HG03060 (cell line): ENCODE measurements around the gene ITSN1.
"Not testable (repeated sequence)": the region's sequence is repeated elsewhere in the genome, so short reads cannot be mapped to it uniquely, and the experiment has no call there.

Source experiments
- ATAC-seq: cut with Tn5 transposase; IDR thresholded peaks from one replicate; pipeline ENCODE4 v1.9.1; 2021; ENCODE audit warnings: low read depth, moderate number of reproducible peaks; ENCODE audit not compliant: unreplicated experiment

Gene ITSN1

DNA sequence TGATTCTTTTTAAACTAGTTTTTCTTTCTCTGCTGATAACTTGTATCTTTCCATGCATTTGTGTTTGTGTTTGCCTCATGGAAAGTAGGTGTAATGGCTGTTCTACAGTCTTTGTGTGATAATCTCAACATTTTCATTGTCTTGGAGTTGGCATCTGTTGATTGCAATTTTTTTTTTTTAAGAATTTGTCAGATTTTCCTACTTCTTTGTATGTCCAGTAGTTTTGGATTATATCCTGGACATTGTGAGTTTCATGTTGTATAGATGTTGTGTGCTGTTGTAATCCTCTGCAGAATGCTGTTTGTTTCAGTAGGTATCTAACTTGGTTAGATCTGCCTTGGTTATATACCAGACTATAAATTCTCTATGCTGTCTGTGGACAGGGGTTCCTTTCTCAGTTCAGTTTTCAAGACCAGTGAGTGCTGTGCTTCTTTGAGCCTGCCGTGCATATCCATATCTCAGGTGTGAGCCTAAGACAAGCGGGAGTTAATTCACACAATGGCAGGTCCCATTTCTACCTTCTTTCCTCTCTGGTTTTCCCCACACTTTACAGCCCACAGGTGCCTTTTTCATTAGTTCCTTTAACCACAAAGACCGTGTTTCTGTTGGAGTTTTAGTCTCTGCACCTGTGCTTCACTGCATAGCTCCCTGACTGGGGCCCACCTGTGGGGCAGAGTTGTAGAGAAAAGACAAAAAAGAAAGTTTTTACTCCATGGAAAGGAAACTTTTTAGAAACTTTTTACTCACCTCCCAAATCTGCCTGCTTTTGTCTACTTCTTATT lies 69.9 kb downstream of the ITSN1 start:
- ATAC-seq, result no peak

- ATAC-seq, result no peak
Measured at GRCh38 chr21:33721081-33721480, 78.8 kb downstream of the ITSN1 start.

DNA sequence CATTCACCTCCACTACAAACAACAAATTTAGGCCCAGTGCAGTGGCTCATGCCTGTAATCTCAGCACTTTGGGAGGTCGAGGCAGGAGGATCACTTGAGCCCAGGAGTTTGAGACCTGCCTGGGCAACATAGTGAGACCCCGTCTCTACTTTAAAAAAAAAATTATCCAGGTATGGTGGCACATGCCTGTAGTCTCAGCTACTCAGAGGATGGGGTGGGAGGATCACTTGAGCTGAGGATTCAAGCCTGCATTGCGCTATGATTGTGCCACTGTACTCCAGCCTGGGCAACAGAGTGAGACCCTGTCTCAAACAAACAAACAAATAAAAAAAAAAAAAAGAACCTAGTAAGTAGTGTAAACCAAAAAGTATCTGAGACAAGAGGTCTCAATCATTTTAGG lies 86.8 kb downstream of the ITSN1 start:
- not testable (repeated sequence) for ATAC-seq

GRCh38 chr21:33729641-33730040 lies 87.3 kb downstream of the ITSN1 start:
- no peak for ATAC-seq

GRCh38 chr21:33731447-33731846 lies 89.1 kb downstream of the ITSN1 start:
- ATAC-seq, result no peak

DNA sequence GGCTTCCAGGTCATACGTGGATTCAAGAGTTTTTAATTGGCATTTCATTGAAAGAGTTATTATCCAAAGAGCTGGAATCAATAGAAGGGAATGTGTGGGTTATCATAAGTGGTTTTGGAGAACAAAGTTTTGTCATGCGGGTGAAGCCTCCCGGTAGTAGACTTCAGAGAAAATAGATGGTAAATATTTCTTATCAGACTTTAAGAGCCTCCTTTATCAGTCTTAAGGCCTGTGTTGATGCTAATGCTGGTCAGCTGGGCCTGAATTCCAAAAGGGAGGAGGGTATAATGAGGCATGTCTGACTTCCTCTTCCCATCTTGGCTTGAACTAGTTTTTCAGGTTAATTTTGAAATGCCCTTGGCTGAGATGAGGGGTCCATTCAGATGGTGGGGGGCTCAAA lies 89.7 kb downstream of the ITSN1 start:
- ATAC-seq, result no peak

- ATAC-seq, result no peak
Measured at GRCh38 chr21:33733601-33734000, 91.3 kb downstream of the ITSN1 start.

GRCh38 chr21:33734291-33734690 lies 92.0 kb downstream of the ITSN1 start:
- ATAC-seq, result no peak

DNA sequence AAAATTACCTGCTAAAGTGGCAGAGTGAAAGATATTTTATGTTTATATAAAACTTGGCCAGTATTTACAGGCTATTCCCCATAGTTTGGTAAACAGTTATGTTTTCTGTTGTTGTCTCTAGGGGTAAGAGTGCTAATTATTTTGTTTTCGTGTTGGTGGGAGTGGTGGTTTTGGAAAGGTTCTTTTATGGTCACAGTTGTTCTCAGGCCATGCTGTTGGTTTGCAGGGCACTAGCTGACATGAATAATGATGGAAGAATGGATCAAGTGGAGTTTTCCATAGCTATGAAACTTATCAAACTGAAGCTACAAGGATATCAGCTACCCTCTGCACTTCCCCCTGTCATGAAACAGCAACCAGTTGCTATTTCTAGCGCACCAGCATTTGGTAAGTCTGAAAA lies 92.5 kb downstream of the ITSN1 start:
- no peak for ATAC-seq

DNA sequence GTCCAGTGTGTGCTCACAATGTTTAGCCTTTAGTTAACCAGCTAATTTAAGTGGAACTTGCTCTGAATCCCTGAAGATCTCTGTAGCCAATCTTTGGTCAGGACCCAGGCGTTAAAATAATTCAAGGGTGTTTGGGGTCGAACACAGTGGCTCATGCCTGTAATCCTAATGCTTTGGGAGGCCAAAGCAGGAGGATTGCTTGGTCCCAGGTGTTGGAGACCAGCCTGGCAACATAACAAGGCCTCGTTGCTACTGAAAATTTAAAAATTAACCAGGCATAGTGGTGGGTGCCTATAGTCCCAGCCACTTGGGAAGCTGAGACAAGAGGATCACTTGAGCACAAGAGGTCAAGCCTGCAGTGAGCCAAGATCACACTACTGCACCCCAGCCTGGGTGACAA lies 94.3 kb downstream of the ITSN1 start:
- ATAC-seq, result no peak

DNA sequence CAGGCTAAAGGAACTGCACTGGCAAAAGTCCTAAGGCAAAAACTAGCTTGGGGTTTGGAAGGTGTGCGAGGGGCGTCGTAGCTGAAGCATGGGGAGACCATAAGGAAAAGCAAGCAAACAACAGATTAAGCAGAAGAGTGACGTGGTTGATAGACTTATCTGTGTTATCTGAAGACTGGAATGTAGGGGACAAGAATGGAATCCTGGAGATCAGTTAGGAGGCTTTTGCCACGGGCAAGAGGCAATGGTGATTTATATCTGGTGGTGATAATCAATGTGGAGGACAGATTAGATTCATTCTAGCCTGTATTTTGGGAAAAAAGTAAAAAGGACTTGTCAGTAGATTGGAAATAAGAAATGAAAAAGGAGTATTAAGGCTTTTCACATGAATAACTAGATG lies 97.4 kb downstream of the ITSN1 start:
- ATAC-seq, result no peak

GRCh38 chr21:33747420-33747819 lies 105.1 kb downstream of the ITSN1 start:
- ATAC-seq, result no peak

- no peak for ATAC-seq
Measured at GRCh38 chr21:33748903-33749302, 106.6 kb downstream of the ITSN1 start.

- ATAC-seq, result no peak
Measured at GRCh38 chr21:33750017-33750416, 107.7 kb downstream of the ITSN1 start.

DNA sequence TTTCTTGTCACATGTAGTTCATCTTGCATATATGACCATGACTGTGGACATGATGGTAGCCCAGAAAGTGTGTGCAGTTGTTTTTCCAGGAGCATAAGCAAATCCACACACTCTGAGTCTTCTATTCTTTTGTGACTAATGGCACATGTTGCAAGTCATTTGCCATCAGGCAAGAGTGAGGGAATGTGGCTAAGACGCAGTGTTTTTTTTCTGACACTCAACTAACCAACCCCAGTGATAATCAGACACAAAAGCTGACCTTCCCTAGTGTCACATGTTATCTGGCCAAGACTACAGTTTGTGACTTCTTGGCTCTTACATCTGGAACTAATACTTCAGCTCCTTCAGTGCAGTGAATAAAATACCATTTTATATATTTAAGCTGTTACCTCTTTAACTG lies 108.8 kb downstream of the ITSN1 start:
- ATAC-seq, result no peak

DNA sequence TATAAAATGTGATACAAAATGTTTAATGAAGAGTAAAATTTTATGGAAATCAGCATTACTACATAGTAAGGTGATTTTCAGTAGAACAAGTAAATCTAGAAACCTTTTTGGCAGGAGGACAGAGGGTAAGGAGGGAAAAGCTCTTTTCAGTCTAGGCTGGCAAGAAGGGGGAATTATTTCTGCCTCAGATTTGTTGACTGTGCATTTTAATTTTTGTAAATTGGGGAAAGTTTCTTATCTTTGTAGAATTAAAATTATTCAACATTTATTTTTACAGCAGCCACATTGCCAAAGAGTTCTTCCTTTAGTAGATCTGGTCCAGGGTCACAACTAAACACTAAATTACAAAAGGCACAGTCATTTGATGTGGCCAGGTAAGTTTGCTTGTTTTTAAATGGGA lies 109.2 kb downstream of the ITSN1 start:
- no peak for ATAC-seq

GRCh38 chr21:33752260-33752659 lies 110.0 kb downstream of the ITSN1 start:
- ATAC-seq, result no peak

GRCh38 chr21:33753886-33754285 lies 111.6 kb downstream of the ITSN1 start:
- no peak for ATAC-seq

- no peak for ATAC-seq
Measured at GRCh38 chr21:33754481-33754880, 112.2 kb downstream of the ITSN1 start.

- ATAC-seq, result no peak
Measured at GRCh38 chr21:33755354-33755753, 113.1 kb downstream of the ITSN1 start.

- no peak for ATAC-seq
Measured at GRCh38 chr21:33760641-33761440, 118.5 kb downstream of the ITSN1 start.

DNA sequence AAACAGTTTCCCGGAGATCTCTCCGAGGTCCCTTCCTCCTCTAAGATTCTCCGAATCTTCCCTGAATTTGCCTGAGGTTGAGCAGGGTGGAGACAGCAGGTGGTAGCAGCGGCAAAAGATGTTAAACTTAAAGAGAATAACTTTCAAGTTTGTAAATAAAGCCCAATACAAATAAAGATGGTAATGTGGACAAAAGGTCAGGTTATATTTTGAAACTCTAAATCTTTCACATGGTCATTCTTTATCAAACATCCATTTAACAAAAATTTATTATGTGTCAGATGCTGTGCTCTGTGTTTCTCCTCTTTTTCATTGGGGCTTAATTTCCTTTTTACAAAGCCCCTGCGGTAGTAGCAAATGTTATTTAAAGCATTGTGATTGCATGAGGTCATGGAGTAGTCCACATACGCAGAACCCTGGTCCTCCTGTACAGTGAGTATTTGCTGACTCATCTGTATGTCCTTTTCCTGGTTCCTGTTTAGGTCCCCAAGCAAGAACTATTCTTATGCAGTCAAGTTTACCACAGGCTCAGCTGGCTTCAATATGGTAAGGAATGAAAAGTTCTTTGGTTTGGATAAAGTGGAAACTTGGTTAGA lies 119.2 kb downstream of the ITSN1 start:
- no peak for ATAC-seq
